K562 treated with DMSO at 1 percent for 12 hours (cell line): ENCODE data around the gene HJV. TPM values are rescaled to one million over a fixed set of nuclear protein-coding genes. Genes with fewer than 3 reads are reported as not detected.

Experiments
- total RNA-seq: library from RNA; unstranded; fragments of 300-600 nt; gene quantifications from 2 replicates; pipeline ENCODE4 v1.2.3, GENCODE V29; 2022; ENCODE audit not compliant: insufficient read depth

Gene HJV
- 1.4 and 4.7 TPM in 2 replicates for total RNA-seq

GRCh38 chr1:146021622-146022402 is at the start of gene HJV:
Gene HJV, minus strand, starts transcription at chr1:146021735. Its CDS starts 1,504 bp downstream, at chr1:146020231.

GRCh38 chr1:145996433-145997015 is 25.0 kb downstream of the HJV start, which contains the start of gene TXNIP:
Gene TXNIP, minus strand, starts transcription at chr1:145996579. Its CDS starts 313 bp downstream, at chr1:145996266.

Other genes with a start within 250 kb of the HJV start
- 3.3 and 9.2 TPM in 2 replicates for gene RNF115, start 197.6 kb downstream of the HJV start, total RNA-seq
- gene POLR3C, start 197.5 kb downstream of the HJV start, total RNA-seq = 27.2 and 52.7 TPM in 2 replicates
- 6.2 and 8.6 TPM in 2 replicates for gene NUDT17, start 176.1 kb downstream of the HJV start, total RNA-seq
- gene PIAS3, start 162.7 kb downstream of the HJV start, total RNA-seq = 11.1 and 30.5 TPM in 2 replicates
- 0.19 TPM in 1 of 2 replicates, not detected in the other for gene ANKRD35, start 135.9 kb downstream of the HJV start, total RNA-seq
- 0.41 TPM in 1 of 2 replicates, not detected in the other for gene ITGA10, start 111.7 kb downstream of the HJV start, total RNA-seq
- 20.9 and 30.3 TPM in 2 replicates for gene PEX11B, start 103.0 kb downstream of the HJV start, total RNA-seq
- gene RBM8A, start 94.3 kb downstream of the HJV start, total RNA-seq = 153 and 174 TPM in 2 replicates
- gene LIX1L, start 63.7 kb downstream of the HJV start, total RNA-seq = 8.0 and 18.3 TPM in 2 replicates
- gene ANKRD34A, start 57.2 kb downstream of the HJV start, total RNA-seq = 1.3 and 2.6 TPM in 2 replicates
- gene POLR3GL, start 57.0 kb downstream of the HJV start, total RNA-seq = 55.4 and 58.3 TPM in 2 replicates
- 231 and 482 TPM in 2 replicates for gene TXNIP, start 25.2 kb downstream of the HJV start, total RNA-seq
- gene NBPF10, start 123.1 kb upstream of the HJV start, total RNA-seq = 0.44 and 1.2 TPM in 2 replicates
- 12.3 and 14.2 TPM in 2 replicates for gene NOTCH2NLA, start 207.3 kb upstream of the HJV start, total RNA-seq